ENCODE data around the gene GHITM. TPM values are rescaled to one million over a fixed set of nuclear protein-coding genes. Genes with fewer than 3 reads are reported as not detected.

Gene GHITM
- total and polyA plus RNA-seq, 2 of the 8 experiments (the other 6 are each of a cell fraction or from before 2014, with no cell fraction given) = 86.2 to 97.0 TPM

GRCh38 chr10:84196941-84197340 lies 57.6 kb downstream of the GHITM start:
- H3K36me3 ChIP-seq (ENCODE audit: control insufficient read depth in 2 of 4, insufficient read depth in 4 of 4, low read length in 3 of 4) = no peaks in the 10 kb centered on the region
- no peak overlapping the region for H3K9ac ChIP-seq (replicated peaks in 1 of 4; ENCODE audit: extremely low read depth in 1 of 4, low read depth in 3 of 4, low read length in 3 of 4)
- no peak overlapping the region for H4K5ac ChIP-seq (ENCODE audit: insufficient read length, low read depth, low read length)
- H3K4me2 ChIP-seq (ENCODE audit: insufficient read depth in 1 of 2, low read depth in 2 of 2, low read length in 2 of 2) = no peak overlapping the region
- H3K4ac ChIP-seq (replicated peaks; ENCODE audit: insufficient read length, low read depth, low read length) = no peak overlapping the region
- ChIA-PET POLR2A (ENCODE audit: partially characterized antibody) (no interaction called here), CTCF (ENCODE audit: partially characterized antibody) (interaction anchor here (0.8 to 8.6 kb wide), 6 partner anchors 8 to 62 kb away, joined by 3 to 64 read pairs (median 6); no protein-coding TSS in a partner anchor)
- H4K20me1 ChIP-seq (replicated peaks in 1 of 2; ENCODE audit: control insufficient read depth in 1 of 2, insufficient read depth in 2 of 2, low read length in 2 of 2) = peaks cover 0 to 5% of the 10 kb centered on the region in 2 experiments
- H3K27ac ChIP-seq (ENCODE audit: low read depth, low read length) = no peak overlapping the region
- H2AK5ac ChIP-seq (ENCODE audit: low read depth, low read length) = no peak overlapping the region
- H3K79me2 ChIP-seq (ENCODE audit: control insufficient read depth in 1 of 2, insufficient read depth in 2 of 2, low read length in 2 of 2) = no peaks in the 10 kb centered on the region
- no peaks in the 10 kb centered on the region for H3K79me1 ChIP-seq (ENCODE audit: low read depth, low read length)
- H3K18ac ChIP-seq (ENCODE audit: extremely low read depth, low read length) = no peak overlapping the region
- no peak overlapping the region for H3K14ac ChIP-seq (ENCODE audit: insufficient read length)
- no peak overlapping the region for H2BK20ac ChIP-seq (ENCODE audit: low read length)
- H3K23me2 ChIP-seq (ENCODE audit: low read depth, low read length) = peaks cover 12% of the 10 kb centered on the region; the same call in 1 of the 2 replicates
- H4K91ac ChIP-seq (replicated peaks; ENCODE audit: insufficient read length, low read length) = no peak overlapping the region
- DNase-seq (ENCODE audit: low read depth in 1 of 2, low spot score in 2 of 2) (no peak), FAIRE-seq (no peak)
- H3K4me3 ChIP-seq (ENCODE audit: extremely low read depth in 1 of 4, insufficient read depth in 2 of 4, low read depth in 3 of 4, low read length in 4 of 4) = no peak overlapping the region
- no peak overlapping the region for H4K8ac ChIP-seq (ENCODE audit: extremely low read depth, insufficient read depth, low read length)
- H2AFZ ChIP-seq (ENCODE audit: low read length) = no peak overlapping the region
- H3K23ac ChIP-seq (ENCODE audit: insufficient read length) = no peak overlapping the region
- no peak overlapping the region for H2BK120ac ChIP-seq (replicated peaks; ENCODE audit: low read depth, low read length)
- no peak overlapping the region for H2BK12ac ChIP-seq (ENCODE audit: low read depth, low read length)
- H3K56ac ChIP-seq (replicated peaks; ENCODE audit: insufficient read length, low read depth, low read length) = no peak overlapping the region
- H3K9me3 ChIP-seq (ENCODE audit: insufficient read depth in 2 of 2, low read depth in 1 of 2, low read length in 1 of 2) = no peaks in the 10 kb centered on the region
- H2BK15ac ChIP-seq (ENCODE audit: low read length) = no peak overlapping the region
- H2BK5ac ChIP-seq (ENCODE audit: low read depth, low read length) = no peak overlapping the region
- WGBS, 2 experiments (ENCODE audit: extremely low coverage in 1 of 2, insufficient coverage in 1 of 2, insufficient read length in 1 of 2, insufficient replicate concordance in 2 of 2, low coverage in 1 of 2, low lambda C conversion rate in 2 of 2, missing lambda C conversion rate in 1 of 2) = 64% methylated on average over 5 of the region's 5 CpGs; no CpG with 5 or more reads in 1 of the 2 experiments
- H3K4me1 ChIP-seq (replicated peaks in 1 of 4; ENCODE audit: control insufficient read depth in 3 of 4, insufficient read depth in 4 of 4, low read length in 3 of 4) = peaks cover 0 to 5% (median 2%) of the 10 kb centered on the region in 4 experiments; a peak in 4 of 7 replicates
- peaks cover 2 to 36% (median 31%) of the 10 kb centered on the region in 4 experiments for H3K27me3 ChIP-seq (replicated peaks in 1 of 4; ENCODE audit: control insufficient read depth in 3 of 4, extremely low read depth in 1 of 4, insufficient read depth in 3 of 4, low read length in 3 of 4)
- TF ChIP-seq SIRT6 (IDR thresholded peaks at IDR 0.05; ENCODE audit: low read length) (no peak), GABPA (IDR thresholded peaks at IDR 0.05; ENCODE audit: borderline replicate concordance, insufficient read depth, low read length) (no peak), SP2 (IDR thresholded peaks at IDR 0.05; ENCODE audit: low read length) (no peak), KDM1A (IDR thresholded peaks at IDR 0.05; ENCODE audit: borderline replicate concordance, low read length) (no peak), RAD21 (IDR thresholded peaks at IDR 0.05 in 1 of 2, conservative IDR thresholded peaks at IDR 0.05 in 1 of 2; ENCODE audit: low read depth in 2 of 2, low read length in 2 of 2) (no peak), TBP (IDR thresholded peaks at IDR 0.05; ENCODE audit: low read depth, low read length) (no peak), CHD2 (IDR thresholded peaks at IDR 0.05; ENCODE audit: low read length) (no peak), POLR2AphosphoS5 (IDR thresholded peaks at IDR 0.05; ENCODE audit: low read depth, low read length) (no peak), TAF7 (optimal IDR thresholded peaks at IDR 0.05; ENCODE audit: borderline replicate concordance, low read depth, low read length) (no peak), EP300 (IDR thresholded peaks at IDR 0.05; ENCODE audit: borderline replicate concordance in 1 of 2, low read depth in 2 of 2, low read length in 2 of 2) (no peak), TCF12 (IDR thresholded peaks at IDR 0.05; ENCODE audit: low read depth, low read length) (no peak), SAP30 (IDR thresholded peaks at IDR 0.05; ENCODE audit: insufficient read depth, insufficient replicate concordance, low read length) (no peak), RNF2 (IDR thresholded peaks at IDR 0.05; ENCODE audit: borderline replicate concordance, low read depth, low read length, missing control alignments, poor library complexity, severe bottlenecking) (no peak)

All from H1 (cell line).